ENCODE data around the gene KIF26B. TPM values are rescaled to one million over a fixed set of nuclear protein-coding genes. Genes with fewer than 3 reads are reported as not detected.

KIF26B gene
- polyA plus RNA-seq, 1 of the 3 experiments (the other 2 are of a cell fraction), result 2.6 TPM

GRCh38 chr1:245592189-245592460 lies 437.3 kb downstream of the KIF26B start:
- H4K20me1 ChIP-seq (ENCODE audit: insufficient read depth), result no peaks in the 10 kb centered on the region
- no peak overlapping the region for H3K4me3 ChIP-seq (ENCODE audit: low read depth in 2 of 2, low read length in 1 of 2)
- H3K4me1 ChIP-seq (ENCODE audit: control insufficient read depth in 1 of 2, insufficient read depth in 2 of 2, low read depth in 1 of 2, low read length in 1 of 2), result peaks cover 0 to 33% of the 10 kb centered on the region in 2 experiments; a peak in 2 of 4 replicates
- no peak overlapping the region for H3K4me2 ChIP-seq
- H3F3A ChIP-seq (replicated peaks; ENCODE audit: insufficient read depth), result no peaks in the 10 kb centered on the region
- H2AFZ ChIP-seq (ENCODE audit: low read depth), result no peak overlapping the region
- ChIA-PET CTCF (no interaction called here), POLR2A (no interaction called here)
- TF ChIP-seq, protein P1, sequence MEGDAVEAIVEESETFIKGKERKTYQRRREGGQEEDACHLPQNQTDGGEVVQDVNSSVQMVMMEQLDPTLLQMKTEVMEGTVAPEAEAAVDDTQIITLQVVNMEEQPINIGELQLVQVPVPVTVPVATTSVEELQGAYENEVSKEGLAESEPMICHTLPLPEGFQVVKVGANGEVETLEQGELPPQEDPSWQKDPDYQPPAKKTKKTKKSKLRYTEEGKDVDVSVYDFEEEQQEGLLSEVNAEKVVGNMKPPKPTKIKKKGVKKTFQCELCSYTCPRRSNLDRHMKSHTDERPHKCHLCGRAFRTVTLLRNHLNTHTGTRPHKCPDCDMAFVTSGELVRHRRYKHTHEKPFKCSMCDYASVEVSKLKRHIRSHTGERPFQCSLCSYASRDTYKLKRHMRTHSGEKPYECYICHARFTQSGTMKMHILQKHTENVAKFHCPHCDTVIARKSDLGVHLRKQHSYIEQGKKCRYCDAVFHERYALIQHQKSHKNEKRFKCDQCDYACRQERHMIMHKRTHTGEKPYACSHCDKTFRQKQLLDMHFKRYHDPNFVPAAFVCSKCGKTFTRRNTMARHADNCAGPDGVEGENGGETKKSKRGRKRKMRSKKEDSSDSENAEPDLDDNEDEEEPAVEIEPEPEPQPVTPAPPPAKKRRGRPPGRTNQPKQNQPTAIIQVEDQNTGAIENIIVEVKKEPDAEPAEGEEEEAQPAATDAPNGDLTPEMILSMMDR (IDR thresholded peaks at IDR 0.05), result no peak
- TF ChIP-seq IRF3 (IDR thresholded peaks at IDR 0.05; ENCODE audit: low read depth, low read length) (no peak), NRF1 (IDR thresholded peaks at IDR 0.05; ENCODE audit: low read depth, low read length) (no peak), ELF1 (IDR thresholded peaks at IDR 0.05) (no peak), RCOR1 (IDR thresholded peaks at IDR 0.05; ENCODE audit: low read length) (no peak), SIN3A (IDR thresholded peaks at IDR 0.05; ENCODE audit: borderline replicate concordance, low read depth, low read length) (no peak), FOSL2 (IDR thresholded peaks at IDR 0.05; ENCODE audit: borderline replicate concordance, low read depth) (no peak), RAD21 (IDR thresholded peaks at IDR 0.05; ENCODE audit: low read length) (no peak), YY1 (IDR thresholded peaks at IDR 0.05; ENCODE audit: low read depth) (no peak), FOXM1 (IDR thresholded peaks at IDR 0.05; ENCODE audit: low read depth) (no peak), USF1 (IDR thresholded peaks at IDR 0.05; ENCODE audit: borderline replicate concordance, low read depth) (no peak), RXRA (IDR thresholded peaks at IDR 0.05; ENCODE audit: borderline replicate concordance, low read depth) (no peak)
- TF ChIP-seq, protein P2, sequence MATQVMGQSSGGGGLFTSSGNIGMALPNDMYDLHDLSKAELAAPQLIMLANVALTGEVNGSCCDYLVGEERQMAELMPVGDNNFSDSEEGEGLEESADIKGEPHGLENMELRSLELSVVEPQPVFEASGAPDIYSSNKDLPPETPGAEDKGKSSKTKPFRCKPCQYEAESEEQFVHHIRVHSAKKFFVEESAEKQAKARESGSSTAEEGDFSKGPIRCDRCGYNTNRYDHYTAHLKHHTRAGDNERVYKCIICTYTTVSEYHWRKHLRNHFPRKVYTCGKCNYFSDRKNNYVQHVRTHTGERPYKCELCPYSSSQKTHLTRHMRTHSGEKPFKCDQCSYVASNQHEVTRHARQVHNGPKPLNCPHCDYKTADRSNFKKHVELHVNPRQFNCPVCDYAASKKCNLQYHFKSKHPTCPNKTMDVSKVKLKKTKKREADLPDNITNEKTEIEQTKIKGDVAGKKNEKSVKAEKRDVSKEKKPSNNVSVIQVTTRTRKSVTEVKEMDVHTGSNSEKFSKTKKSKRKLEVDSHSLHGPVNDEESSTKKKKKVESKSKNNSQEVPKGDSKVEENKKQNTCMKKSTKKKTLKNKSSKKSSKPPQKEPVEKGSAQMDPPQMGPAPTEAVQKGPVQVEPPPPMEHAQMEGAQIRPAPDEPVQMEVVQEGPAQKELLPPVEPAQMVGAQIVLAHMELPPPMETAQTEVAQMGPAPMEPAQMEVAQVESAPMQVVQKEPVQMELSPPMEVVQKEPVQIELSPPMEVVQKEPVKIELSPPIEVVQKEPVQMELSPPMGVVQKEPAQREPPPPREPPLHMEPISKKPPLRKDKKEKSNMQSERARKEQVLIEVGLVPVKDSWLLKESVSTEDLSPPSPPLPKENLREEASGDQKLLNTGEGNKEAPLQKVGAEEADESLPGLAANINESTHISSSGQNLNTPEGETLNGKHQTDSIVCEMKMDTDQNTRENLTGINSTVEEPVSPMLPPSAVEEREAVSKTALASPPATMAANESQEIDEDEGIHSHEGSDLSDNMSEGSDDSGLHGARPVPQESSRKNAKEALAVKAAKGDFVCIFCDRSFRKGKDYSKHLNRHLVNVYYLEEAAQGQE (IDR thresholded peaks at IDR 0.05; ENCODE audit: low read depth, low read length), result no peak
- TF ChIP-seq, protein P3, sequence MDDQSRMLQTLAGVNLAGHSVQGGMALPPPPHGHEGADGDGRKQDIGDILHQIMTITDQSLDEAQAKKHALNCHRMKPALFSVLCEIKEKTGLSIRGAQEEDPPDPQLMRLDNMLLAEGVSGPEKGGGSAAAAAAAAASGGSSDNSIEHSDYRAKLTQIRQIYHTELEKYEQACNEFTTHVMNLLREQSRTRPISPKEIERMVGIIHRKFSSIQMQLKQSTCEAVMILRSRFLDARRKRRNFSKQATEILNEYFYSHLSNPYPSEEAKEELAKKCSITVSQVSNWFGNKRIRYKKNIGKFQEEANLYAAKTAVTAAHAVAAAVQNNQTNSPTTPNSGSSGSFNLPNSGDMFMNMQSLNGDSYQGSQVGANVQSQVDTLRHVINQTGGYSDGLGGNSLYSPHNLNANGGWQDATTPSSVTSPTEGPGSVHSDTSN (IDR thresholded peaks at IDR 0.05), result no peak
- TF ChIP-seq, protein P4, sequence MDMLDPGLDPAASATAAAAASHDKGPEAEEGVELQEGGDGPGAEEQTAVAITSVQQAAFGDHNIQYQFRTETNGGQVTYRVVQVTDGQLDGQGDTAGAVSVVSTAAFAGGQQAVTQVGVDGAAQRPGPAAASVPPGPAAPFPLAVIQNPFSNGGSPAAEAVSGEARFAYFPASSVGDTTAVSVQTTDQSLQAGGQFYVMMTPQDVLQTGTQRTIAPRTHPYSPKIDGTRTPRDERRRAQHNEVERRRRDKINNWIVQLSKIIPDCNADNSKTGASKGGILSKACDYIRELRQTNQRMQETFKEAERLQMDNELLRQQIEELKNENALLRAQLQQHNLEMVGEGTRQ (IDR thresholded peaks at IDR 0.05; ENCODE audit: borderline replicate concordance, low read depth, low read length), result no peak
- no peaks in the 10 kb centered on the region for H3K79me2 ChIP-seq (ENCODE audit: insufficient read depth)
- peak overlapping the region in 1 of 2 experiments; percentile 63; a peak in 1 of 4 replicates for H3K27ac ChIP-seq (ENCODE audit: low read depth in 2 of 2, low read length in 1 of 2)
- no peaks in the 10 kb centered on the region for H3K9me2 ChIP-seq
- H3K36me3 ChIP-seq (replicated peaks in 1 of 2; ENCODE audit: control insufficient read depth in 1 of 2, insufficient read depth in 2 of 2, low read length in 1 of 2), result peaks cover 0 to 3% of the 10 kb centered on the region in 2 experiments
- no peaks in the 10 kb centered on the region for H3K27me3 ChIP-seq (ENCODE audit: insufficient read depth)
- no peak for DNase-seq
- WGBS (ENCODE audit: low lambda C conversion rate), result 88% methylated on average over 9 of the region's 9 CpGs
- H3K9ac ChIP-seq, result no peak overlapping the region
- no peaks in the 10 kb centered on the region for H3K9me3 ChIP-seq

Data from SK-N-SH (cell line).